ENCODE results near the gene CASZ1.

CASZ1 gene

DNA sequence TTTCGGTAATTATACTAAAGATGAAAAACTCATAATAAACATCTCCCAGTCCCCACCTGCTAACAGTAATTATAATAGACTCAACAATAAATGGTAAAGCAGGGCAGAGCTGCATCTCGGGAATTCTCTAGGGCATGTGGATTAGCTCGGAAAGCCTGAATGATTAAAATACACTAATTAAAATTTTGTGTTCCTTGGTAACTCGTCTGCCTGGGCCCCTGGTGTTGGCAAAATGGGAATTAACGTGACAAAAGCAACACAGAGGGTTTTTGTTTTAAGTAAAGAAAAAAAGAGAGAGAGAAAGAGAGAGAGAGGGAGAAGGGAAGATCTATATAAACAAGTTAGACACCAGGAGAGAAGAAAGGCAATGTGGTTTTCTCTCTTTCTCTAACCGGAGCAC, 62.1 kb downstream of the CASZ1 start:
- TF ChIP-seq, protein P1, sequence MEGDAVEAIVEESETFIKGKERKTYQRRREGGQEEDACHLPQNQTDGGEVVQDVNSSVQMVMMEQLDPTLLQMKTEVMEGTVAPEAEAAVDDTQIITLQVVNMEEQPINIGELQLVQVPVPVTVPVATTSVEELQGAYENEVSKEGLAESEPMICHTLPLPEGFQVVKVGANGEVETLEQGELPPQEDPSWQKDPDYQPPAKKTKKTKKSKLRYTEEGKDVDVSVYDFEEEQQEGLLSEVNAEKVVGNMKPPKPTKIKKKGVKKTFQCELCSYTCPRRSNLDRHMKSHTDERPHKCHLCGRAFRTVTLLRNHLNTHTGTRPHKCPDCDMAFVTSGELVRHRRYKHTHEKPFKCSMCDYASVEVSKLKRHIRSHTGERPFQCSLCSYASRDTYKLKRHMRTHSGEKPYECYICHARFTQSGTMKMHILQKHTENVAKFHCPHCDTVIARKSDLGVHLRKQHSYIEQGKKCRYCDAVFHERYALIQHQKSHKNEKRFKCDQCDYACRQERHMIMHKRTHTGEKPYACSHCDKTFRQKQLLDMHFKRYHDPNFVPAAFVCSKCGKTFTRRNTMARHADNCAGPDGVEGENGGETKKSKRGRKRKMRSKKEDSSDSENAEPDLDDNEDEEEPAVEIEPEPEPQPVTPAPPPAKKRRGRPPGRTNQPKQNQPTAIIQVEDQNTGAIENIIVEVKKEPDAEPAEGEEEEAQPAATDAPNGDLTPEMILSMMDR (IDR thresholded peaks at IDR 0.05; ENCODE audit: low read depth, low read length, missing control alignments): no peak
- in situ Hi-C loops (cut with HindIII; ENCODE audit: low pct_ligation_motif_present, low sequenced_read_pairs): no loop called here
- H3K4me3 ChIP-seq (ENCODE audit: low read depth, low read length): no peak overlapping the region
- no peaks in the 10 kb centered on the region for H3K36me3 ChIP-seq (replicated peaks)
- no peak overlapping the region for H3K27ac ChIP-seq
- no peak for DNase-seq
- H3K27me3 ChIP-seq (replicated peaks): peaks cover 8% of the 10 kb centered on the region

DNA sequence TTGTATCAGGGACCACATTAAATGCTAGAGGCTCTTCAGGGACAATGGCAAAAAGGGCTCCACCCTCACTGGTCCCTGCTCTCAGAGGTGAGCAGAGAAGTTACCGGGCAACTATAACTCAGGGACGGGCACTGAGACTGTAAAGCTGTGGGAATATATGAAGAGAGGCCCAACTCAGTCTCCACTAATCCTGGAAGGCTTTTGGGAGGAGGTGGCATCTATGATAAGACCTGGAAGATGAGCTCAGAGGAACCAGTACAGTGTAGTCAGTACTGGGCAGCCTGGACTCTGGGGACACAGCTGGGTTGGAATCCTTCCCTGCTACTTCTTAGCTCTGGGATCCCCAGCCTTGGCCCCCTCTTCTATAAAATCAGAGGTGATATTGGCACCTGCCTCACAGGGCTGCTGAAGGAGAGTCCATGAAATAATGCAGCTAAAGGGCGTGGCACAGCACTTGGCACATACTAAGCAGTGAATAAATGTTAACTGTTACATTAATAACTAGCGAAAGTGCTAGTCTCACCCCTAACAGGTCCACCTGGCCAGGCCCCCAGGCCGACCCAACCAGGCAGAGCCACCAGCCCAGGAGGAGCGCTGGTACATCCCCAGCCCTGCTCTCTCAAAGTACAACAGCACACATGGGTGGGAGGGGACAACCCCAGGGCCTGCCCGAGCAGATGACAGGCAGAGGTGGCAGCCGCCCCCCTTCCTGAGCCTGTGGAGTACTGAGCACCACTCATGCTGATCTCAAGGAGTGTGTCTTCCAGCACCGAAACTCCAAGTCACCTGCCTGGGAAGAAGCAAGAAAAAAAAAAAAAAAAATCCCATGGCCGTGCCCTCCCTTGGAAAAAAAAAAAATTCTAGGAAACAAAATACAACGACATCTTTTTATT, 62.7 kb downstream of the CASZ1 start:
- H3K36me3 ChIP-seq (replicated peaks): no peaks in the 10 kb centered on the region
- no peak for DNase-seq
- no peak overlapping the region for H3K27ac ChIP-seq
- H3K4me3 ChIP-seq (ENCODE audit: low read depth, low read length): no peak overlapping the region
- peaks cover 8% of the 10 kb centered on the region for H3K27me3 ChIP-seq (replicated peaks)
- TF ChIP-seq, protein P1 (IDR thresholded peaks at IDR 0.05; ENCODE audit: low read depth, low read length, missing control alignments): no peak
- in situ Hi-C loops (cut with HindIII; ENCODE audit: low pct_ligation_motif_present, low sequenced_read_pairs): no loop called here

GRCh38 chr1:10730985-10731384, 65.5 kb downstream of the CASZ1 start:
- in situ Hi-C loops (cut with HindIII; ENCODE audit: low pct_ligation_motif_present, low sequenced_read_pairs): no loop called here
- peak; percentile 67 for DNase-seq

DNA sequence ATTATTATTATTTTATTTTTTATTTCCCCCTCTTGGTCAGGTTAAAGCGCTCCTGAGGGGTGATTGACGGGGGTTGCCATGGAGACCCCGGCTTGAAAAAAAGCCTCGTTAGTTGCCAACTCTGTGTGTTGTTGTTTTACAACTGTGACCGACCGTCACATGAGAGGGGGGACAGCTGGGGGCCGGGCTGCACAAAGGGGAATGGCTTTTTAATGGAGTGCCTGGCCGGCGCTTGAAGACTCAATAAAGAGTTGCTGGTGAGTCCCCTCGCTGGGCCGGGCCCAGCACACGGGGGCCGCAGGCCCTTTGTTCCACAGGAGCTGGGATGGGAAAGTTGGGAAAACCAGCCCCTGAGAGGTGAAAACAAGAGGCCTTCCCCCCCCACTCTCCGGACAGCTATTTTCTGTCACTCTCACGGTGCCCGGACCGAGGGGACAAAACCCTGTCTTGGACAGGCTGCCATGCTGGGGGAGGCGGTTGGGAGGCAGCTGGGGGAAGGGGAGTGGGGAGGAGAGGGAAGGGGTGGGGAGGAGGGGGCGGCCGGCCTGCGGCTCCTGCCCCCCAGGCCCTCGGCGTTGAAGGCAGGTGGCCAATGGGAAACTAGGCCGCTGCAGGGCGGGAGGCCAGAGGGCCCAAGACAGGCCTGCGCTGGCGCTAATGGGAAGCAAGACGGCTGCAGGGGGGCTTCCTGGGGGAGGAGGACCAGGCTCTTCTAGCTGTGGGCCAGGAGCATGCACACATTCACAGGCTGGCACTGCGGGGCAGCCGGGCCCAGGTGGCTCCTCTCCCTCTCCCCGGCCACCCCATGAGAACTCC, 67.6 kb downstream of the CASZ1 start:
- in situ Hi-C loops (cut with HindIII; ENCODE audit: low pct_ligation_motif_present, low sequenced_read_pairs): no loop called here
- TF ChIP-seq, protein P1 (IDR thresholded peaks at IDR 0.05; ENCODE audit: low read depth, low read length, missing control alignments): no peak
- Histone ChIP-seq H3K4me3 (ENCODE audit: low read depth, low read length) (no peak overlapping the region), H3K27me3 (replicated peaks) (peaks cover 8% of the 10 kb centered on the region), H3K27ac (no peak overlapping the region), H3K36me3 (replicated peaks) (no peaks in the 10 kb centered on the region)
- DNase-seq: no peak

More at GRCh38 chr1:10730985-10731384, 65.5 kb downstream of the CASZ1 start:
- TF ChIP-seq, protein P1 (IDR thresholded peaks at IDR 0.05; ENCODE audit: low read depth, low read length, missing control alignments): no peak
- H3K27me3 ChIP-seq (replicated peaks): peaks cover 5% of the 10 kb centered on the region
- H3K27ac ChIP-seq: no peak overlapping the region
- no peak overlapping the region for H3K4me3 ChIP-seq (ENCODE audit: low read depth, low read length)
- H3K36me3 ChIP-seq (replicated peaks): no peaks in the 10 kb centered on the region

GRCh38 chr1:10727751-10728232, 68.7 kb downstream of the CASZ1 start:
- no peak for DNase-seq
- in situ Hi-C loops (cut with HindIII; ENCODE audit: low pct_ligation_motif_present, low sequenced_read_pairs): no loop called here
- Histone ChIP-seq H3K4me3 (ENCODE audit: low read depth, low read length) (no peak overlapping the region), H3K36me3 (replicated peaks) (no peaks in the 10 kb centered on the region), H3K27me3 (replicated peaks) (peaks cover 9% of the 10 kb centered on the region), H3K27ac (no peak overlapping the region)
- TF ChIP-seq, protein P1 (IDR thresholded peaks at IDR 0.05; ENCODE audit: low read depth, low read length, missing control alignments): no peak
